ENCODE data around the gene SERPINI1.

DNA sequence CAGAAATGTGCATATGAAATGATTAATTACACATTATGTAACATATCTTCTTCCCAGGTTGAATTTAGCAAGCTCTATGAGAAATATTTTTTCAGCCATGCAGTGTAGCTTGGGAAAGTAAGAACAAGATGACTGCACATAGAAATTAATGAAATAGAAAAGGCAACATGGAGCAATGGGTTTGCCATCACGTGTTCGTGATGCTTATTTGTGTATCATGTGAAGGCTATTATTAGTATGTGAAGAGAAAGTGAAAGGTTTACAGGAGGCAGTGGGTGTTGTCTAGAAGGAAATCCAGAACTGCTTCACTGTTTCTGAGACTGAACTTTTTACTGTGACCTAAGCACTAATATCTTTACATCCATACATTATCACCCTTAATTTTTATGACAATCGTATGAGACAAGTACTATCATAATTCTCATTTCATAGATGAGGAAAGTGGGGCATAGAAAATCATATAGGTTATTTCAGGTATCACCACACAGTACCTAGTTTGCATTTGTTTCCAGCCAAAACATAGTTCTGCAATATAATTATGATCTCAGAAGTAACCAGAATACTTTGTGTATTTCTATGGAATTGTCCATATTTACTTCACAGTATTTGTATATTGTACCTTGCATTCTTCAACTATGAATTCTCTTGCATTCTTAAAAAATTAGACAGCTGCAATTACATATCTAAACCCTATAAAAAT is 14.9 kb downstream of the SERPINI1 start:
- TF ChIP-seq, protein P1, sequence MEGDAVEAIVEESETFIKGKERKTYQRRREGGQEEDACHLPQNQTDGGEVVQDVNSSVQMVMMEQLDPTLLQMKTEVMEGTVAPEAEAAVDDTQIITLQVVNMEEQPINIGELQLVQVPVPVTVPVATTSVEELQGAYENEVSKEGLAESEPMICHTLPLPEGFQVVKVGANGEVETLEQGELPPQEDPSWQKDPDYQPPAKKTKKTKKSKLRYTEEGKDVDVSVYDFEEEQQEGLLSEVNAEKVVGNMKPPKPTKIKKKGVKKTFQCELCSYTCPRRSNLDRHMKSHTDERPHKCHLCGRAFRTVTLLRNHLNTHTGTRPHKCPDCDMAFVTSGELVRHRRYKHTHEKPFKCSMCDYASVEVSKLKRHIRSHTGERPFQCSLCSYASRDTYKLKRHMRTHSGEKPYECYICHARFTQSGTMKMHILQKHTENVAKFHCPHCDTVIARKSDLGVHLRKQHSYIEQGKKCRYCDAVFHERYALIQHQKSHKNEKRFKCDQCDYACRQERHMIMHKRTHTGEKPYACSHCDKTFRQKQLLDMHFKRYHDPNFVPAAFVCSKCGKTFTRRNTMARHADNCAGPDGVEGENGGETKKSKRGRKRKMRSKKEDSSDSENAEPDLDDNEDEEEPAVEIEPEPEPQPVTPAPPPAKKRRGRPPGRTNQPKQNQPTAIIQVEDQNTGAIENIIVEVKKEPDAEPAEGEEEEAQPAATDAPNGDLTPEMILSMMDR (IDR thresholded peaks at IDR 0.05 in 8 of 11, conservative IDR thresholded peaks at IDR 0.05 in 3 of 11), result no peak
- no peak for TF ChIP-seq POLR2AphosphoS5 (IDR thresholded peaks at IDR 0.05)

Measured in spleen (tissue), 7 donors.